ENCODE measurements around the gene CAMK1D.
"Not testable (repeated sequence)": the region's sequence is repeated elsewhere in the genome, so short reads cannot be mapped to it uniquely, and the experiment has no call there.

The CAMK1D gene

GRCh38 chr10:12727832-12728215, 378.5 kb downstream of the CAMK1D start:
- H3K36me3 ChIP-seq (ENCODE audit: control insufficient read depth, insufficient read depth, low read length): no peaks in the 10 kb centered on the region
- H3K27me3 ChIP-seq (replicated peaks; ENCODE audit: control insufficient read depth, insufficient read depth, low read length, poor library complexity, severe bottlenecking): no peaks in the 10 kb centered on the region
- DNase-seq: no peak
- no peaks in the 10 kb centered on the region for H3K9me3 ChIP-seq (ENCODE audit: control insufficient read depth, low read length)
- H3K27ac ChIP-seq (ENCODE audit: insufficient read depth, low read length, poor library complexity, severe bottlenecking): no peak overlapping the region
- H3K4me3 ChIP-seq (ENCODE audit: insufficient read depth, low read depth, low read length, poor library complexity, severe bottlenecking): no peak overlapping the region
- H3K4me1 ChIP-seq (ENCODE audit: control insufficient read depth, insufficient read depth, low read length, poor library complexity, severe bottlenecking): no peaks in the 10 kb centered on the region

- H3K27me3 ChIP-seq (replicated peaks; ENCODE audit: control insufficient read depth, insufficient read depth, low read length, poor library complexity, severe bottlenecking): no peaks in the 10 kb centered on the region
- DNase-seq: no peak
Measured at GRCh38 chr10:12728494-12728893, 379.1 kb downstream of the CAMK1D start.

GRCh38 chr10:12729885-12730284, 380.5 kb downstream of the CAMK1D start:
- Histone ChIP-seq H3K27ac (ENCODE audit: insufficient read depth, low read length, poor library complexity, severe bottlenecking) (no peak overlapping the region), H3K9me3 (ENCODE audit: control insufficient read depth, low read length) (no peaks in the 10 kb centered on the region), H3K4me1 (ENCODE audit: control insufficient read depth, insufficient read depth, low read length, poor library complexity, severe bottlenecking) (no peaks in the 10 kb centered on the region), H3K4me3 (ENCODE audit: insufficient read depth, low read depth, low read length, poor library complexity, severe bottlenecking) (no peak overlapping the region), H3K27me3 (replicated peaks; ENCODE audit: control insufficient read depth, insufficient read depth, low read length, poor library complexity, severe bottlenecking) (no peaks in the 10 kb centered on the region), H3K36me3 (ENCODE audit: control insufficient read depth, insufficient read depth, low read length) (no peaks in the 10 kb centered on the region)
- DNase-seq: no peak

More at GRCh38 chr10:12728494-12728893, 379.1 kb downstream of the CAMK1D start:
- no peak overlapping the region for H3K4me3 ChIP-seq (ENCODE audit: insufficient read depth, low read depth, low read length, poor library complexity, severe bottlenecking)
- H3K4me1 ChIP-seq (ENCODE audit: control insufficient read depth, insufficient read depth, low read length, poor library complexity, severe bottlenecking): no peaks in the 10 kb centered on the region
- no peaks in the 10 kb centered on the region for H3K9me3 ChIP-seq (ENCODE audit: control insufficient read depth, low read length)
- H3K36me3 ChIP-seq (ENCODE audit: control insufficient read depth, insufficient read depth, low read length): no peaks in the 10 kb centered on the region
- no peak overlapping the region for H3K27ac ChIP-seq (ENCODE audit: insufficient read depth, low read length, poor library complexity, severe bottlenecking)

GRCh38 chr10:12730809-12731519, 381.6 kb downstream of the CAMK1D start:
- no peak for DNase-seq
- Histone ChIP-seq H3K27ac (ENCODE audit: insufficient read depth, low read length, poor library complexity, severe bottlenecking) (no peak overlapping the region), H3K4me3 (ENCODE audit: insufficient read depth, low read depth, low read length, poor library complexity, severe bottlenecking) (no peak overlapping the region)

GRCh38 chr10:12733271-12733670, 383.9 kb downstream of the CAMK1D start:
- DNase-seq: no peak
- no peaks in the 10 kb centered on the region for H3K9me3 ChIP-seq (ENCODE audit: control insufficient read depth, low read length)
- H3K36me3 ChIP-seq (ENCODE audit: control insufficient read depth, insufficient read depth, low read length): no peaks in the 10 kb centered on the region
- no peaks in the 10 kb centered on the region for H3K27me3 ChIP-seq (replicated peaks; ENCODE audit: control insufficient read depth, insufficient read depth, low read length, poor library complexity, severe bottlenecking)
- H3K4me1 ChIP-seq (ENCODE audit: control insufficient read depth, insufficient read depth, low read length, poor library complexity, severe bottlenecking): no peaks in the 10 kb centered on the region
- H3K27ac ChIP-seq (ENCODE audit: insufficient read depth, low read length, poor library complexity, severe bottlenecking): no peak overlapping the region
- H3K4me3 ChIP-seq (ENCODE audit: insufficient read depth, low read depth, low read length, poor library complexity, severe bottlenecking): no peak overlapping the region

More at GRCh38 chr10:12730809-12731519, 381.6 kb downstream of the CAMK1D start:
- Histone ChIP-seq H3K9me3 (ENCODE audit: control insufficient read depth, low read length) (no peaks in the 10 kb centered on the region), H3K4me1 (ENCODE audit: control insufficient read depth, insufficient read depth, low read length, poor library complexity, severe bottlenecking) (no peaks in the 10 kb centered on the region), H3K36me3 (ENCODE audit: control insufficient read depth, insufficient read depth, low read length) (no peaks in the 10 kb centered on the region), H3K27me3 (replicated peaks; ENCODE audit: control insufficient read depth, insufficient read depth, low read length, poor library complexity, severe bottlenecking) (no peaks in the 10 kb centered on the region)

GRCh38 chr10:12735843-12736462, 386.6 kb downstream of the CAMK1D start:
- no peaks in the 10 kb centered on the region for H3K9me3 ChIP-seq (ENCODE audit: control insufficient read depth, low read length)
- no peaks in the 10 kb centered on the region for H3K4me1 ChIP-seq (ENCODE audit: control insufficient read depth, insufficient read depth, low read length, poor library complexity, severe bottlenecking)
- no peak overlapping the region for H3K4me3 ChIP-seq (ENCODE audit: insufficient read depth, low read depth, low read length, poor library complexity, severe bottlenecking)
- H3K27ac ChIP-seq (ENCODE audit: insufficient read depth, low read length, poor library complexity, severe bottlenecking): no peak overlapping the region
- no peaks in the 10 kb centered on the region for H3K36me3 ChIP-seq (ENCODE audit: control insufficient read depth, insufficient read depth, low read length)
- no peak for DNase-seq
- no peaks in the 10 kb centered on the region for H3K27me3 ChIP-seq (replicated peaks; ENCODE audit: control insufficient read depth, insufficient read depth, low read length, poor library complexity, severe bottlenecking)

GRCh38 chr10:12740813-12741212, 391.5 kb downstream of the CAMK1D start:
- Histone ChIP-seq H3K27me3 (replicated peaks; ENCODE audit: control insufficient read depth, insufficient read depth, low read length, poor library complexity, severe bottlenecking) (no peaks in the 10 kb centered on the region), H3K9me3 (ENCODE audit: control insufficient read depth, low read length) (no peaks in the 10 kb centered on the region)

GRCh38 chr10:12741360-12741804, 392.0 kb downstream of the CAMK1D start:
- H3K27ac ChIP-seq (ENCODE audit: insufficient read depth, low read length, poor library complexity, severe bottlenecking): no peak overlapping the region
- H3K36me3 ChIP-seq (ENCODE audit: control insufficient read depth, insufficient read depth, low read length): no peaks in the 10 kb centered on the region
- H3K9me3 ChIP-seq (ENCODE audit: control insufficient read depth, low read length): no peaks in the 10 kb centered on the region
- H3K27me3 ChIP-seq (replicated peaks; ENCODE audit: control insufficient read depth, insufficient read depth, low read length, poor library complexity, severe bottlenecking): no peaks in the 10 kb centered on the region
- no peak overlapping the region for H3K4me3 ChIP-seq (ENCODE audit: insufficient read depth, low read depth, low read length, poor library complexity, severe bottlenecking)
- H3K4me1 ChIP-seq (ENCODE audit: control insufficient read depth, insufficient read depth, low read length, poor library complexity, severe bottlenecking): no peaks in the 10 kb centered on the region
- DNase-seq: no peak

More at GRCh38 chr10:12740813-12741212, 391.5 kb downstream of the CAMK1D start:
- Histone ChIP-seq H3K4me1 (ENCODE audit: control insufficient read depth, insufficient read depth, low read length, poor library complexity, severe bottlenecking) (no peaks in the 10 kb centered on the region), H3K36me3 (ENCODE audit: control insufficient read depth, insufficient read depth, low read length) (no peaks in the 10 kb centered on the region), H3K27ac (ENCODE audit: insufficient read depth, low read length, poor library complexity, severe bottlenecking) (no peak overlapping the region), H3K4me3 (ENCODE audit: insufficient read depth, low read depth, low read length, poor library complexity, severe bottlenecking) (no peak overlapping the region)
- DNase-seq: no peak

- Histone ChIP-seq H3K4me3 (ENCODE audit: insufficient read depth, low read depth, low read length, poor library complexity, severe bottlenecking) (no peak overlapping the region), H3K27ac (ENCODE audit: insufficient read depth, low read length, poor library complexity, severe bottlenecking) (no peak overlapping the region)
- no peak for DNase-seq
Measured at GRCh38 chr10:12742771-12743170, 393.4 kb downstream of the CAMK1D start.

GRCh38 chr10:12743466-12743865, 394.1 kb downstream of the CAMK1D start:
- not testable (repeated sequence) for H3K27ac ChIP-seq (ENCODE audit: insufficient read depth, low read length, poor library complexity, severe bottlenecking); H3K4me3 ChIP-seq (ENCODE audit: insufficient read depth, low read depth, low read length, poor library complexity, severe bottlenecking); H3K36me3 ChIP-seq (ENCODE audit: control insufficient read depth, insufficient read depth, low read length); H3K27me3 ChIP-seq (replicated peaks; ENCODE audit: control insufficient read depth, insufficient read depth, low read length, poor library complexity, severe bottlenecking); H3K4me1 ChIP-seq (ENCODE audit: control insufficient read depth, insufficient read depth, low read length, poor library complexity, severe bottlenecking); DNase-seq; H3K9me3 ChIP-seq (ENCODE audit: control insufficient read depth, low read length)

More at GRCh38 chr10:12742771-12743170, 393.4 kb downstream of the CAMK1D start:
- H3K27me3 ChIP-seq (replicated peaks; ENCODE audit: control insufficient read depth, insufficient read depth, low read length, poor library complexity, severe bottlenecking): no peaks in the 10 kb centered on the region
- H3K9me3 ChIP-seq (ENCODE audit: control insufficient read depth, low read length): no peaks in the 10 kb centered on the region
- H3K36me3 ChIP-seq (ENCODE audit: control insufficient read depth, insufficient read depth, low read length): no peaks in the 10 kb centered on the region
- H3K4me1 ChIP-seq (ENCODE audit: control insufficient read depth, insufficient read depth, low read length, poor library complexity, severe bottlenecking): no peaks in the 10 kb centered on the region

All from effector memory CD4-positive, alpha-beta T cell (primary cell).